Mesendoderm (in vitro differentiated cells): ENCODE results near the gene BRF1.

Experiments
- DNase-seq: peaks from one replicate; pipeline ENCODE4 v3.0.0; 2013
- H2AK5ac ChIP-seq: 2 replicates; pipeline ENCODE4 v1.6.1; 2013; ENCODE audit warnings: low read length, inconsistent platforms
- H2BK120ac ChIP-seq: 2 replicates; pipeline ENCODE4 v1.6.1; 2013; ENCODE audit warnings: low read depth, mild to moderate bottlenecking, low read length, moderate library complexity, mixed read lengths
- H2BK15ac ChIP-seq: replicated peaks from 2 replicates; pipeline ENCODE4 v1.6.1; 2013; ENCODE audit warnings: low read depth, mild to moderate bottlenecking, moderate library complexity
- H2BK5ac ChIP-seq: 2 replicates; pipeline ENCODE4 v1.6.1; 2013; ENCODE audit warnings: low read length, inconsistent platforms
- H3K18ac ChIP-seq: 2 replicates; pipeline ENCODE4 v1.6.1; 2013; ENCODE audit warnings: mild to moderate bottlenecking, low read length, mixed read lengths
- H3K23ac ChIP-seq: one replicate; pipeline ENCODE4 v1.6.1; 2013; ENCODE audit warnings: low read length
- H3K27ac ChIP-seq: 2 replicates; pipeline ENCODE4 v1.5.1; 2013; ENCODE audit warnings: low read depth, mild to moderate bottlenecking, inconsistent platforms, low read length, moderate library complexity
- H3K27me3 ChIP-seq: 2 replicates; pipeline ENCODE4 v1.6.1; 2013; ENCODE audit warnings: low read length, control low read depth, mild to moderate bottlenecking, inconsistent platforms; ENCODE audit not compliant: insufficient read depth, poor library complexity
- H3K36me3 ChIP-seq: 2 replicates; pipeline ENCODE4 v1.6.1; 2013; ENCODE audit warnings: low read length, inconsistent platforms; ENCODE audit not compliant: control insufficient read depth, insufficient read depth
- H3K4ac ChIP-seq: one replicate; pipeline ENCODE4 v1.6.1; 2013; ENCODE audit warnings: low read depth, mild to moderate bottlenecking, low read length, moderate library complexity
- H3K4me1 ChIP-seq: 2 replicates; pipeline ENCODE4 v1.6.1; 2013; ENCODE audit warnings: low read depth, low read length, inconsistent platforms; ENCODE audit not compliant: control insufficient read depth
- H3K4me2 ChIP-seq: 2 replicates; pipeline ENCODE4 v1.6.1; 2013; ENCODE audit warnings: low read length
- H3K4me3 ChIP-seq: 2 replicates; pipeline ENCODE4 v1.5.1; 2013; ENCODE audit warnings: mild to moderate bottlenecking, low read length
- H3K56ac ChIP-seq: one replicate; pipeline ENCODE4 v1.6.1; 2013; ENCODE audit warnings: low read length
- H3K79me1 ChIP-seq: 2 replicates; pipeline ENCODE4 v1.6.1; 2013; ENCODE audit warnings: low read length, inconsistent platforms
- H3K79me2 ChIP-seq: 2 replicates; pipeline ENCODE4 v1.6.1; 2013; ENCODE audit warnings: mild to moderate bottlenecking, low read length; ENCODE audit not compliant: control insufficient read depth, insufficient read depth
- H3K9ac ChIP-seq: 2 replicates; pipeline ENCODE4 v1.6.1; 2013; ENCODE audit warnings: low read length, inconsistent platforms
- H4K5ac ChIP-seq: one replicate; pipeline ENCODE4 v1.6.1; 2013; ENCODE audit warnings: low read length
- H4K8ac ChIP-seq: one replicate; pipeline ENCODE4 v1.6.1; 2013; ENCODE audit warnings: low read depth, mild to moderate bottlenecking, control low read depth, low read length, moderate library complexity
- WGBS: extraction: QIAGEN DNeasy Blood & Tissue Kit; methylation state at CpG from one replicate; pipeline ENCODE4 v1.1.7; 2013; ENCODE audit warnings: low lambda C conversion rate, missing lambda C conversion rate; ENCODE audit not compliant: insufficient coverage; ENCODE audit errors: extremely low coverage; 5-methylcytosine and 5-hydroxymethylcytosine counted together

Gene BRF1

DNA sequence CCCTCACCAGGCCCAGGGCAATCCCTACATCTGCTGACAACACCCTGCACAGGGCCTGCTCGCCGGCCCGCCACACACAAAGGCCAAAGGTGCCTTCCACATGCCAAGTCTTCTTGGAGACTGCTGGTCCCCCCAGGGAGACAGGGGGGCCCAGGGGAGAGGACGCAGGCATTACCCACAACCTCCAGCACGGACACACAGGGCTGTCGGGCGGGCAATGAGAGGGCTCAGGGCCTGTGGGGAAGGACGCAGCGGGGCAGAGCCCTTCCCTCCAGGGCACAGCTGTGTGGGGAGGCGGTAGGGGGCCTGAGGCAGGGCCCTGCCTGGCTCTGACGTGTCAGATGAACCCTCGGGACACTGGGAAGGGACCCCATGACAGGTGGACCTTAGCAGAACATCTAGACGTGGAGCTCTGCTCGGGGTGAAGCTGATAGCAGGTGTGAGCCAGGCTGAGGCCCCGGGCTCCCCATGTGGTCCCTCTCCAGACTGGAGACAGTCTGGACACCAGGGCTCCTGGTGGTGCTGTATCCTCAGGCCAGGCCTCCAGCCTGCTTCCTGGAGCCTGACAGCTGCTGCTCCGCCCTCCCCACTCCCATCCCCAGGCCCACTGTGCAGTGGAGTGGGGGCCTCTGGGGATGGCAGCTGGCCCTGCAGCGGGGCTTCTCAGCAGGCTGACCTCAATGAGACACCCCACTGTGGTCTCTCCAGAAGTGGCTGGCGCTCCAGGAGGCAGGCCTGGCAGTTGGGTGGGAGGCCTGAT is 88.1 kb downstream of the BRF1 start:
- Histone ChIP-seq H4K5ac (no peak overlapping the region), H3K18ac (no peak overlapping the region), H3K4ac (no peak overlapping the region), H2BK5ac (no peak overlapping the region), H4K8ac (no peak overlapping the region), H2BK120ac (no peak overlapping the region), H3K23ac (no peak overlapping the region), H2BK15ac (no peak overlapping the region), H3K56ac (no peak overlapping the region), H3K4me3 (no peak overlapping the region), H3K4me2 (no peak overlapping the region), H3K9ac (no peak overlapping the region), H2AK5ac (no peak overlapping the region), H3K27me3 (no peaks in the 10 kb centered on the region), H3K27ac (no peak overlapping the region), H3K4me1 (no peaks in the 10 kb centered on the region), H3K36me3 (no peaks in the 10 kb centered on the region), H3K79me2 (no peaks in the 10 kb centered on the region), H3K79me1 (no peaks in the 10 kb centered on the region)
- DNase-seq, result no peak
- WGBS, result no CpG with 5 or more reads among the region's 18 CpGs

DNA sequence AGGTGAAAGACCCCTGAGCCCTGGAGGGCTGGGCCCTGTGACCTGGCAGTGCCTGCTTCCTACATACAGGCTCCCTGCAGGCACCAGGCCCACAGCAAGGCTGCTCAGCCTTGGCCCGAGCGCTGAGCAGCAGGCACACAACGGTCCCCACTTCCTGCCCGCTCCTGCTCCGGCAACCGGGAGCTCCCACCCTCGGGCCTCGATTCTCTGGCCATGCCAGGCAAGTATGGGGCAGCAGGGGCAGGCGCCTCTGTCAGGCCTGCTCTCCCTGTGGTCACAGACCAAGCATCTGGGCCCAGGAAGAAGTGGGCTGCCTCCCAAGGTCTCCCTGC is 89.1 kb downstream of the BRF1 start:
- Histone ChIP-seq H3K18ac (no peak overlapping the region), H3K4me1 (no peaks in the 10 kb centered on the region), H3K4me2 (no peak overlapping the region), H4K8ac (no peak overlapping the region), H3K23ac (no peak overlapping the region), H4K5ac (no peak overlapping the region), H3K36me3 (no peaks in the 10 kb centered on the region), H3K79me1 (no peaks in the 10 kb centered on the region), H3K9ac (no peak overlapping the region), H2AK5ac (no peak overlapping the region), H3K4ac (no peak overlapping the region), H2BK15ac (no peak overlapping the region), H2BK5ac (no peak overlapping the region), H3K4me3 (no peak overlapping the region), H3K56ac (no peak overlapping the region), H3K27me3 (no peaks in the 10 kb centered on the region), H2BK120ac (no peak overlapping the region), H3K27ac (no peak overlapping the region), H3K79me2 (no peaks in the 10 kb centered on the region)
- WGBS, result no CpG with 5 or more reads among the region's 9 CpGs
- no peak for DNase-seq

DNA sequence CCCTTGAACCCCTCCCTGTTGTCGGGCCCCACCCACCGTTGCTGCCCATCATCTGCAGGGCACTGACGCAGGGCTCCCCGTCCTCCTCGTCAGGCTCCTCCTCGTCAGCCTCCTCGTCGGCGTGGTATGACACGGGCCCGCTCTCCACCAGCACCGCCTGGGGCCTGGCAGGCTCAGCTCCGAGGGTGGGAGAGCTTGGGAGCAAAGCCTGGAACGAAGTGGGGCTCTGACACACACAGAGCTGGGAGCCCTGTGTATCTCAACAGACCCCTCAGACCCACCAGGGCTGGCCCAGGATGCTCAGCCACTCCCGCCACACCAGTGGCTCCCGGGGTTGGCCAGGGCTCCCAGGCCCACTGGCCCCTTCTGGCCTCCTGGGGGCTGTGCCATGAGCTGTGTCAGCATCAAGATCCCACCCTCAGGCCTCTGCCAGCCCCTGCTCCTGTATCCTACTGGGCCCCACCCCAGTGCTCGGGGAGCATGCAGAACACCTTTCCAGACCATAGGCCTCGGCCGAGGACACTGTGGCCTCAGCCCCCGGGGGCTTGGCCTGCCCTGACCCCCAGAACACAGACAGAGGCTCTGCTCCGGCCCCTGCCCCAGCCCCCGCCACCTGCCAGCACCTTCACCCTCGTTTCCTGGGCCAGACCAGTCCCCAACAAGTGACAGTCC is 89.6 kb downstream of the BRF1 start:
- Histone ChIP-seq H3K9ac (no peak overlapping the region), H2BK5ac (no peak overlapping the region), H3K4me3 (no peak overlapping the region), H4K8ac (no peak overlapping the region), H3K36me3 (no peaks in the 10 kb centered on the region), H3K79me1 (no peaks in the 10 kb centered on the region), H2BK15ac (no peak overlapping the region), H3K27ac (no peak overlapping the region), H3K18ac (no peak overlapping the region), H3K27me3 (no peaks in the 10 kb centered on the region), H2AK5ac (no peak overlapping the region), H4K5ac (no peak overlapping the region), H3K79me2 (no peaks in the 10 kb centered on the region), H2BK120ac (no peak overlapping the region), H3K4me1 (no peaks in the 10 kb centered on the region), H3K4me2 (no peak overlapping the region), H3K4ac (no peak overlapping the region), H3K56ac (no peak overlapping the region), H3K23ac (no peak overlapping the region)
- no CpG with 5 or more reads among the region's 23 CpGs for WGBS
- no peak for DNase-seq

DNA sequence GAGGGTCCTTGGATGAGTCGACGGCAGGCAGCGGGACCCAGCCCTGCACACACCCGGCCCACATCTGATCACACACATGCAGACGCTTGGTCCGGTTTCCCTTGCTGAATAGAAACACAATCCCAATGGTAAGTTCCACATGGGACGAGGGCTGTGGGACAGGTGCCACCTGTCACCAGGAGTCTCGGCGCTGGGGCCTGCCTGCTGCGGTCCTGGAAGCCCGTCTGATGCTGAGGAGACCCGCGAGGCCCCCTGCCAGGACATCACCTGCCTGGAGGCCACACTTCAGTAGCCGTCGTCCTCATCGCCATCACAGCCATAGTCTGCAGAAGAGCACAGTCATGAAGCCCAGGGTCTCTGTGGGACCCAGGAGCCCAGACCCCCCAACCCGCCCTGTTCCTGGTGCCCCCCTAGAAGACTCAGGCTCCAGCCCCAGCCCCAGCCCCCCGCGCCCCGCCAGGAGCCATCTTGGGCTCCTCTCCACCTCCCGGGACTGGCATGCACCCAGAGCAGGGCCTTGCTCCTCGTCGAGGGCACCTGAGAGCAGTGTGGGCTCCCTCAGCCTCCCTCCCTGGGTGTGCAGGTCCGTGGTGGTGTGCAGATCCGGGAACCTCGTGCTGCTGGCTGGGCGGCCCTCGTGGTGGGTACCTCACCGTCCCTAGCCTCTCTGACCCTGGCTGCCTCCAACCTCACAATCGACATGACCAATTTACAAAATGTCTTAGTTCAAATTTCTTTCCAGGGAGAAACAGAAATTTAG is 90.4 kb downstream of the BRF1 start:
- no peak overlapping the region for H4K5ac ChIP-seq
- no CpG with 5 or more reads among the region's 30 CpGs for WGBS

DNA sequence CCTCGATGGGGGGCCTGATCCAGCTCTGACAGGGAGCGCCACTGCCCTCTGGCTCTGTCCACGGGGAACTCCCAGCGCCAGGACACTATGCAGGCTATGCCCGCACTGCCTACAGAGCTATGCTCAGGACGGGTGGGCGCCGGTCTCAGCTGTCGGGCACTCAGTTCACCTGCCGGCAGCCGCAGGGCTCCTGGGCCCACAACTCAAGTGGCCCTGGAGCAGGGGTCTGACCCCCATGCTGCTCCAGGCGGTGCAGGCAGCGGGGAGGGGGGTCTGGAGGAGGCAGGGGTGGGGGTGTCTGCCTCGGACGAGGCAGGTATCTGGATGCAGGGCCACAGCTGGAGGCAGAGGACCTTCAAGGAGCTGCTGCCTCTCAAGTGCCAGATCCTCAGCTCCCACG is 91.2 kb downstream of the BRF1 start:
- H2BK120ac ChIP-seq, result no peak overlapping the region
- H3K23ac ChIP-seq, result no peak overlapping the region
- H4K5ac ChIP-seq, result no peak overlapping the region
- no peaks in the 10 kb centered on the region for H3K36me3 ChIP-seq
- no peak overlapping the region for H3K9ac ChIP-seq
- no peaks in the 10 kb centered on the region for H3K27me3 ChIP-seq
- H2AK5ac ChIP-seq, result no peak overlapping the region
- H3K4ac ChIP-seq, result no peak overlapping the region
- no peak overlapping the region for H3K56ac ChIP-seq
- no peak overlapping the region for H3K4me3 ChIP-seq
- H3K79me2 ChIP-seq, result no peaks in the 10 kb centered on the region
- H4K8ac ChIP-seq, result no peak overlapping the region
- DNase-seq, result no peak
- no peak overlapping the region for H2BK15ac ChIP-seq
- no CpG with 5 or more reads among the region's 16 CpGs for WGBS
- no peak overlapping the region for H3K18ac ChIP-seq
- H3K27ac ChIP-seq, result no peak overlapping the region
- no peaks in the 10 kb centered on the region for H3K79me1 ChIP-seq
- H3K4me1 ChIP-seq, result no peaks in the 10 kb centered on the region
- no peak overlapping the region for H2BK5ac ChIP-seq
- H3K4me2 ChIP-seq, result no peak overlapping the region

More for the DNA sequence above, 90.4 kb downstream of the BRF1 start:
- no peak overlapping the region for H3K4me2 ChIP-seq
- no peak overlapping the region for H2BK15ac ChIP-seq
- DNase-seq, result no peak
- H3K56ac ChIP-seq, result no peak overlapping the region
- no peak overlapping the region for H2BK5ac ChIP-seq
- H3K18ac ChIP-seq, result no peak overlapping the region
- no peak overlapping the region for H3K9ac ChIP-seq
- H2AK5ac ChIP-seq, result no peak overlapping the region
- H3K79me1 ChIP-seq, result no peaks in the 10 kb centered on the region
- H3K36me3 ChIP-seq, result no peaks in the 10 kb centered on the region
- H3K4ac ChIP-seq, result no peak overlapping the region
- no peaks in the 10 kb centered on the region for H3K79me2 ChIP-seq
- H2BK120ac ChIP-seq, result no peak overlapping the region
- no peak overlapping the region for H3K4me3 ChIP-seq
- no peaks in the 10 kb centered on the region for H3K4me1 ChIP-seq
- H4K8ac ChIP-seq, result no peak overlapping the region
- H3K23ac ChIP-seq, result no peak overlapping the region
- H3K27me3 ChIP-seq, result no peaks in the 10 kb centered on the region
- no peak overlapping the region for H3K27ac ChIP-seq
